ENCODE data around the gene TRIP4. TPM values are rescaled to one million over a fixed set of nuclear protein-coding genes. Genes with fewer than 3 reads are reported as not detected.

The TRIP4 gene
- total and polyA plus RNA-seq, 9 of the 15 experiments (the other 6 are each of a cell fraction or from before 2014, with no cell fraction given): 7.6 to 23.3 (median 16.7) TPM

DNA sequence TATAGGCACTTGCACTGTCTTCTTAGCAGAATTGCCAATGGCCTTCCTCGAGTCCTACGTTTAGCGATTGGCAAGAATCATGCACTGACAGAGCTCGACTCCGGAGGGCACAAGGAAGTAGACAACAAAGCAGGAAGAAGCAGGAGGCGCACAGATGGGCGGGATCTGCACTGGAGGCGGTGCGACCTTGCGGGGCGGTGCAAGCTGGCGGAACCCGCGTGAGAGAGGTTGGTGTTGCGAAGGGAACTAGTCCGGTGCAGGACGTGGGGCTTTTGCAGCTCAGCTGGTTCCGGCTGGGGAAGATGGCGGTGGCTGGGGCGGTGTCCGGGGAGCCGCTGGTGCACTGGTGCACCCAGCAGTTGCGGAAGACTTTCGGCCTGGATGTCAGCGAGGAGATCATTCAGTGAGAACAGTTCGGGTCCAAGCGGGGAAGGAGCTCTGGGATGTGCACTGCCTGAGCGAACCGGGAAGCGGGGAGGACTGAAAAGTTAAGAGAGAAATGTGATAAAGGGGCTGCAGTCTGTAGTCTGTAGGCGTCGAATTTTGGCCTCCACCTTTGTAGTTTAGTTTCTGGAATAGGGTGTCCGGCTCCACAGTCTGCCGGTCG, at the start of gene TRIP4 (continued):
- peak; percentile 94 for TF ChIP-seq TOE1 (IDR thresholded peaks at IDR 0.05; ENCODE audit: borderline replicate concordance)
- peak; percentile 78; the same call in 1 of the 2 replicates for TF ChIP-seq TOE1 (CRISPR knock-in tag; IDR thresholded peaks at IDR 0.05; ENCODE audit: borderline replicate concordance, low read depth)
- peak; percentile 99 for TF ChIP-seq CBX1 (IDR thresholded peaks at IDR 0.05; ENCODE audit: low read depth)
- peak; percentile 95 for TF ChIP-seq FOXK2 (conservative IDR thresholded peaks at IDR 0.05 in 1 of 2, IDR thresholded peaks at IDR 0.05 in 1 of 2; ENCODE audit: low read depth in 2 of 2)
- no peak for TF ChIP-seq SRSF3 (IDR thresholded peaks at IDR 0.05; ENCODE audit: insufficient read depth, low read length)
- peak; percentile 92 for TF ChIP-seq RBFOX2 (IDR thresholded peaks at IDR 0.05; ENCODE audit: low read depth, low read length)
- TF ChIP-seq MTA2 (IDR thresholded peaks at IDR 0.05; ENCODE audit: low read depth): peak; percentile 4; the same call in 1 of the 2 replicates
- peak in 1 of 2 experiments; percentile 61; a peak in 1 of 4 replicates for TF ChIP-seq NONO (IDR thresholded peaks at IDR 0.05; ENCODE audit: low read depth in 2 of 2, low read length in 1 of 2)
- TF ChIP-seq NCOA4 (IDR thresholded peaks at IDR 0.05; ENCODE audit: partially characterized antibody): no peak
- TF ChIP-seq TCF3 (CRISPR knock-in tag; IDR thresholded peaks at IDR 0.05): peak; percentile 62
- TF ChIP-seq SMARCB1 (IDR thresholded peaks at IDR 0.05; ENCODE audit: insufficient read length, low read depth): no peak
- TF ChIP-seq CTBP1 (IDR thresholded peaks at IDR 0.05; ENCODE audit: borderline replicate concordance): peak; percentile 97
- TF ChIP-seq ZC3H11A (IDR thresholded peaks at IDR 0.05; ENCODE audit: low read depth, low read length): peak; percentile 97
- TF ChIP-seq ZKSCAN8 (CRISPR knock-in tag; IDR thresholded peaks at IDR 0.05): no peak
- peak; percentile 84 for TF ChIP-seq ADNP (tag; IDR thresholded peaks at IDR 0.05)
- no peak for TF ChIP-seq RUNX1 (IDR thresholded peaks at IDR 0.05; ENCODE audit: low read depth)
- TF ChIP-seq HNRNPK (IDR thresholded peaks at IDR 0.05; ENCODE audit: low read depth, low read length, poor library complexity, severe bottlenecking): no peak
- no peak for TF ChIP-seq ZFP1 (CRISPR knock-in tag; IDR thresholded peaks at IDR 0.05)
- TF ChIP-seq ZNF507 (tag; conservative IDR thresholded peaks at IDR 0.05): no peak
- TF ChIP-seq KDM2B (CRISPR knock-in tag; IDR thresholded peaks at IDR 0.05): peak; percentile 26; the same call in 1 of the 2 replicates
- peak; percentile 86; the same call in 1 of the 2 replicates for TF ChIP-seq ZBTB9 (CRISPR knock-in tag; IDR thresholded peaks at IDR 0.05)
- TF ChIP-seq ZNF57 (CRISPR knock-in tag; IDR thresholded peaks at IDR 0.05): peak; percentile 71; the same call in 1 of the 2 replicates
- peak; percentile 69 for TF ChIP-seq ZNF512 (tag; IDR thresholded peaks at IDR 0.05)
- TF ChIP-seq, protein P1, sequence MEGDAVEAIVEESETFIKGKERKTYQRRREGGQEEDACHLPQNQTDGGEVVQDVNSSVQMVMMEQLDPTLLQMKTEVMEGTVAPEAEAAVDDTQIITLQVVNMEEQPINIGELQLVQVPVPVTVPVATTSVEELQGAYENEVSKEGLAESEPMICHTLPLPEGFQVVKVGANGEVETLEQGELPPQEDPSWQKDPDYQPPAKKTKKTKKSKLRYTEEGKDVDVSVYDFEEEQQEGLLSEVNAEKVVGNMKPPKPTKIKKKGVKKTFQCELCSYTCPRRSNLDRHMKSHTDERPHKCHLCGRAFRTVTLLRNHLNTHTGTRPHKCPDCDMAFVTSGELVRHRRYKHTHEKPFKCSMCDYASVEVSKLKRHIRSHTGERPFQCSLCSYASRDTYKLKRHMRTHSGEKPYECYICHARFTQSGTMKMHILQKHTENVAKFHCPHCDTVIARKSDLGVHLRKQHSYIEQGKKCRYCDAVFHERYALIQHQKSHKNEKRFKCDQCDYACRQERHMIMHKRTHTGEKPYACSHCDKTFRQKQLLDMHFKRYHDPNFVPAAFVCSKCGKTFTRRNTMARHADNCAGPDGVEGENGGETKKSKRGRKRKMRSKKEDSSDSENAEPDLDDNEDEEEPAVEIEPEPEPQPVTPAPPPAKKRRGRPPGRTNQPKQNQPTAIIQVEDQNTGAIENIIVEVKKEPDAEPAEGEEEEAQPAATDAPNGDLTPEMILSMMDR (IDR thresholded peaks at IDR 0.05 in 2 of 3, conservative IDR thresholded peaks at IDR 0.05 in 1 of 3; ENCODE audit: insufficient read depth in 2 of 3, low read depth in 1 of 3, low read length in 3 of 3): peak; percentile 19 to 33 (median 27); a peak in 2 of 6 replicates
- TF ChIP-seq HMGN3 (IDR thresholded peaks at IDR 0.05; ENCODE audit: borderline replicate concordance, extremely low read depth, insufficient read length, low read depth, low read length): peak; percentile 94

All from K562 (cell line).